D341Med (cell line): ENCODE data around the gene PPP4R1.
A peak's percentile ranks its signal among the peaks of the same experiment; 100 is the strongest.
"Not testable (repeated sequence)": the region's sequence is repeated elsewhere in the genome, so short reads cannot be mapped to it uniquely, and the experiment has no call there.

ENCODE experiments used
- DNase-seq: peaks from one replicate; pipeline ENCODE4 v3.0.0; 2012; ENCODE audit warnings: low spot score

The PPP4R1 gene

GRCh38 chr18:9614401-9615279, at the start of gene PPP4R1:
TSS of gene PPP4R1 (minus strand) at chr18:9614559. CDS start at chr18:9614484, 75 bp downstream.
- DNase-seq, result peak; percentile 98

- no peak for DNase-seq
Measured at GRCh38 chr18:9663377-9663776, 49.0 kb upstream of the PPP4R1 start.

- no peak for DNase-seq
Measured at GRCh38 chr18:9661564-9661963, 47.2 kb upstream of the PPP4R1 start.

GRCh38 chr18:9659499-9660375, 45.4 kb upstream of the PPP4R1 start:
- no peak for DNase-seq

GRCh38 chr18:9658087-9658641, 43.8 kb upstream of the PPP4R1 start:
- DNase-seq, result no peak

GRCh38 chr18:9655232-9655767, 40.9 kb upstream of the PPP4R1 start:
- DNase-seq, result no peak

- no peak for DNase-seq
Measured at GRCh38 chr18:9653390-9653789, 39.0 kb upstream of the PPP4R1 start.

GRCh38 chr18:9649164-9649540, 34.8 kb upstream of the PPP4R1 start:
- no peak for DNase-seq

- DNase-seq, result no peak
Measured at GRCh38 chr18:9648431-9649163, 34.2 kb upstream of the PPP4R1 start.

- DNase-seq, result no peak
Measured at GRCh38 chr18:9647496-9648323, 33.4 kb upstream of the PPP4R1 start.

GRCh38 chr18:9643549-9643948, 29.2 kb upstream of the PPP4R1 start:
- no peak for DNase-seq

GRCh38 chr18:9642799-9643462, 28.6 kb upstream of the PPP4R1 start:
- no peak for DNase-seq

GRCh38 chr18:9641081-9641480, 26.7 kb upstream of the PPP4R1 start:
- DNase-seq, result not testable (repeated sequence)

- no peak for DNase-seq
Measured at GRCh38 chr18:9638886-9639285, 24.5 kb upstream of the PPP4R1 start.

- DNase-seq, result no peak
Measured at GRCh38 chr18:9637036-9637767, 22.8 kb upstream of the PPP4R1 start.

- DNase-seq, result no peak
Measured at GRCh38 chr18:9634856-9635255, 20.5 kb upstream of the PPP4R1 start.

- DNase-seq, result no peak
Measured at GRCh38 chr18:9631814-9632496, 17.6 kb upstream of the PPP4R1 start.

GRCh38 chr18:9630444-9630843, 16.1 kb upstream of the PPP4R1 start:
- no peak for DNase-seq

GRCh38 chr18:9629709-9630108, 15.3 kb upstream of the PPP4R1 start:
- DNase-seq, result peak; percentile 59
